Activated CD8-positive, alpha-beta memory T cell treated with anti-CD3 and anti-CD28 coated beads, Interleukin-2, amount 50 U/mL, for 1 hour (primary cell): Measurements from ENCODE around the gene GAREM1.
"Not testable (repeated sequence)": the region's sequence is repeated elsewhere in the genome, so short reads cannot be mapped to it uniquely, and the experiment has no call there.

Experiments used
- DNase-seq: peaks from one replicate; pipeline ENCODE4 v3.0.0-alpha.2; 2020; ENCODE audit errors: extremely low read depth

Gene GAREM1

DNA sequence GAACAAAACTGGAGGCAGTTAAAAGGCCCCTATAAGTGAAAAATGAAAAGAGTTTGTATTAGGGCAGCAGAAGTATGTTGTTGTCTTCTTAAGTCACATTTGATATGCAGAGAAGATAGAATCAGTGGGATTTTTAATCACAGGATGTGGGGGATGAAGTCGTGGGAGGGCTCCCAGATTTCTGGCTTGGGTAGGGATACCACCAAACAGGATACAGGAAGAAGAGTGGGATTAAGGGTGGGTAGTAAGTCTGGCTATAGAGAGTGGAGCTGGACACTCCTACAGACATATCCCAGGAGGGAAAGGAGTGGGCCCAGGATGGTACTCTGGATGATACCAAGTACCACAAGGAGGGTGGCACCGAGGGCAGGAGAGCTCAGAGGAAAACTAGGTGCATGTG, 99.3 kb downstream of the GAREM1 start:
- no peak for DNase-seq

DNA sequence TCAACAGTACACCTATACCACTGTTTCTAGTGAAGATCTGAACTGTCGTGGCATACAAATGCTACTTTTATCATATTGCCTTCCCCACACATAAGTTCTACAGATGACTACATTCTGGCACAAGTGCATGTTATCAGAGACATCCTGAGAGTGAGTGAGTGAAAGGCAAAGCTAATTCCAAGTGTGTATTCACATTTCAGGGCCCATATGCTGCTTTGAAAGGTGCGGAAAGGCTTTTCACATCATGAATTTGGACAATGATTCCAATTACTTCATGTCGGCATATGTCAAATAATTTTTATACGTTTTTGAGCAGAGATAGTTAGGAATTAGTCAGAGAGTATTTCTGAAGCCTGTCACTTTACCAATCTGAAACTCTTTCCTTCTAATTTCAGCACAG, 101.7 kb downstream of the GAREM1 start:
- no peak for DNase-seq

DNA sequence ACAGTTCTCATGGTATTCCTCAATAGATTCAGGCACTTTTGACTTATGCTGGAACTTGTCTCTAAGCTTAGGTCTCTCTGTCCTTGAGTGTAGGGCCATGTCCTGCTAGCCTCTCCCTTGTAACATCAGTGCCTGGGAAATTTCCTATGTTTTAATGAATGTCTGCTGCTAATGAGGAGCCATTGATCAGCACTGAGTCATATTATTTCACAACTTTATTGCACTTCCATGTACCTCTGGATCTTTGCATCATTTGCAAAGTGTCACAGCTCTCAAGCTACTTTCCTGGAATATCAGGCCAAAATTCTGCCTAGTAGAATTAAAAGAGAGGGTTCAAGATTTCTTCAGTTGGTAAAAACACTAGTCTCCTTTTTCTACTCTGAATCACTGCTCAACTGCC, 102.5 kb downstream of the GAREM1 start:
- DNase-seq, result no peak

DNA sequence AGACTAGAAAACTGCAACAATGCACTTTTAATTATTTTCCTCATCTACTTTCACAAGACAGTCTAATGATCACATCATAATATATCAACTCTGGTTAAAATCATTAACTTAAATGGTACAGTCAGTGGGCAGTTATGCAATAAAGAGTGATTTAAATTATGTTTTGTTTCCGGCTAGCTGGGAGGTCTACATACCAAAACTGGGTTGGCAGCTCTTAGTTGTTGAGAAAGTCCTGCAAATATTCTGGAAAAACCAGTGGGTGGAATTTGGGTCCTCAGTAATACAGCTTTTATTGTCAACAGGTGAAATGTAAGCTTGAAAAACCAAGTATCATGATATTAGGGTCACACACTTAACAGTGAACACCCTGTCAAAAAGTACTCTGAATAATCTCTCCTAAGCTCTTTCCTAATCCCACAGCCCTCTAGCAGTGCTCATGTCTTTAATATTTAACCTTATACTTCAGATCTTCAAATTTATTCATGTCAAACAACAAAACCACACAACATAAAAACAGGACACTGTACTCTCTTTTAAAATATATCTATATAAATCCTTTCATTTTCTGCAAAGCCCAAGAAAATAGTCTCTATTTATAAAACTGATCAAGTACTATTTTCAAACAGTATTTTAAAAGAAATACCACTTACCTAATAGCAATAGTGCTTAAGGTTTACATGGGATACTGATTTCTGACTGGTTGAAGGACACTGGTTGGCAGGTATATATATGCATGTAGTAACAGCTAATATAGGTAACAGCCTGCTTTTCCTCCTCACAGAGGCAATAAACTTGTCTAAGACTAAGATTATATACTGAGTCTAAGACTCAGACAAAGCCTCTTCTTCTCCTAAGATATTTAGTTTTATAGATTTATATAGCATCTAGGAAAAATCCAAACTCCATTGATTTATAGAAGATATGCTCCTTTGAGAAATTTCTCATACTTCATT, 103.8 kb downstream of the GAREM1 start:
- no peak for DNase-seq

DNA sequence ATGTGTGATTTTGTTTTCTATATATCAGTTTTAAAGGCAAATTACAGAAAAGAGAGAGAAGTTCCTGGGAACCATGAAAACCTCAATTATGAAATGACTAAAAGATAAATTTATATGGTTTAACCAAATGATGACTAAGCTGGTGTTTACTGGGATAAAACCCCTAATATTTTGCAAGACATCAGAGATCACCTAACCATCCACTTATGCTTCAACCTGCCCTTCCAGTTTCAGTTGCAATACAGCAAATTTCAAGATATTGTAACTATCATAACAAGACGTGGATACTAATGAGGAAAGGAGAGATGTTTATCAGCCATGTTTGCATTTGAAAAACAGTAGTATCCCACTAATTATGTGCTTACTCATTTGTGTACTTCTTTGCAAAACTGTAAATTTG, 108.2 kb downstream of the GAREM1 start:
- no peak for DNase-seq

DNA sequence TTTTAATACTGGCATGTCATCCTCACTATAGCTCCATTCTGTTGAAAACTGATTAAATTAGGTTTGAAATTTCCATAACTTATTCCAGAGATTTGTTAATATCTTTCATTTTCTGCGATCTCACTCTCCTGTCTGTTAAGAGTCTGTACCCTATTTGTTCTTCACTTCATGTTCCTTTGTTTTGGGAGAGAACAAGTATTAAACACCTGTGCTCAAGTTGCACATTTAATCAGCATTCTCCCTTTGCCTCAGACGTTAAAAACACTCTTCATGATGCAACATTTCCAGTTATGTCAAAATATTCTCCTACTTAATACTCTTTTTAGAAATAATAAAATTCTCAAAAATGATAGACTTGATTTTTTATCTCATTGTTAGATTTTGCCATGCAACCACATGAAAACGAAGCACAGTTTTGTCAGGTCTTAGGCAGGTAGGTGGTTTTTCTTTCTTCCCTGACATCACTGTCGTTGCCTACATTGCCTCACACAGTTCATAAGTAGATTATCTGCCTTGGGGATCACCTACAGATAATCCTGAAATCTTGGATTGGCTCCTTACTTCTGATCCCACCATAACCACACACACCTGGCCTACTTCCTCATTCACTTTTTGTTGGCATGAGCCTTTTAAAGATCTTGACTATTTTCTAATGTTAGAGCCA, 109.9 kb downstream of the GAREM1 start:
- DNase-seq, result no peak

DNA sequence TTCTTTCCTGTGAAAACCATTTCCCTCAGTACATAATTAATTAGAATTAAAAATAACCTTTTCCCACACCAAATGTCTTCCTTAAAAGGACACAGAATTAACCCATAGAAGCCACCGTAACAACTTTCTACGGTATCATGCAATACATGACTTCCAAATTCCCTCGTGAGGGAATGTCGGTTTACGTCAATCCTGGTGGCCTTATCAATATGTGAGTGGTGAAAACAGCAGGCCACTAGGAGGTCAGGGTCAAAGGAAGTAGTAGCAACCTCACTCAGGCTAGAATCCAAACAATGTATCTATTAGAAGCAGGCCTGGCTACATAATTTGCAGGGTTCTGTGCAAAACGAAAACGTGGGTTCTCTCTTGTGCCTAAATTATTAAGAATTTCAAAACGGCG, 112.2 kb downstream of the GAREM1 start:
- no peak for DNase-seq

DNA sequence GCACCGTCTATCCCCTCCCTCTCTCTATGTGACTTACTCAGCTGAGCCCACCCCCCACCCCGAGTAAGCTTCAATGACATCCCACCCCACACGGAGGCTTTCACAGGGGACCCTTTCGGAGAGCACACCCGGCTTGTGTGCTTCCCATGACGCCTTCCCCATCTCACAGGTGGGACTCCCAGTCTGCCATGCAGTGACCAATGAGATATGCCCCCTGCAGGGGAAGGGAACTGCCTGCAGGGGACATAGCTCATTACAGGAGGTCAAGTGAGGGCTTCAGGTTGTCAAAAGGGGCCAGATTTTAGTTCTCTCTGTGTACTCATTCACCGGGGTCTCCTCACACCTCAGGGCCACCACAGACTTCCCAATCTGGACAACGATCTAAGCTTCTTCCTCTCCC, 112.6 kb downstream of the GAREM1 start:
- DNase-seq, result no peak

DNA sequence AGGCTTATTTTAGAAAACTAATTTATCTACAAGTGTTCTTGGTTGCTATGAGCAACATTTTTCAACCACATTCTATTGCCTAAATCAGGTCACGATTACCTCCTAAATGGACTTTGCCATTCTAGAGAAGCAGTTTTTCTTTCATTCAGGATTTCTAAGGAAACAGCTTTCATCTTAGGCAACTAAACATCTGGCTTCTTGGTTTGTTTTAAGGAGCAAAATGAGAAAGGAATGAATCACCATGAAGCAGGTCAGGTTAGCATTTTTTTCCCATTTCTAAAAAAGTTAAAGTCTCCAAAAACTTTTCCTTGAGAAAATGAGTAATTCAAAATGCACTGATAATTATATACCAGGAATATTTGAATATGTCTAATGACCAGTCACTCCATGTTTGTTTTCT, 114.8 kb downstream of the GAREM1 start:
- DNase-seq, result no peak

DNA sequence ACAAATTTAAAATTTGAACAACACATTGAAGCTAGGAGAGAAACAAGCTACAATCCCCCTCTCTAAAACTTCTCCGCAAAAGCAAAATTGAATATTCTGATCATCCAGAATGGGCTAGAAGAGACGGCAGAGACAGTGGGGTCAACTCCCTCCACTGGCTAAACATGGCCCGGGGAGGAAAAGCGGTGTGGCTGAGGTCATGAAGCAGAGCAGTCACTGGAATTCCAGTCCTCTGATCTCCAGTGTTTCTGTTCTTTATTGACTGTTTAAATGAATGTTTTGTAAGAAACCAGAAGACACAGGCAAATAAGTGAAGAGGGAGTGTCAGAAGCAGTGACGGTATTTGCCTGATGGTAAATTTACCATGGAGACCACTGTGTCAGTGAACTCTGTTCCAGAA, 116.2 kb downstream of the GAREM1 start:
- DNase-seq, result no peak

DNA sequence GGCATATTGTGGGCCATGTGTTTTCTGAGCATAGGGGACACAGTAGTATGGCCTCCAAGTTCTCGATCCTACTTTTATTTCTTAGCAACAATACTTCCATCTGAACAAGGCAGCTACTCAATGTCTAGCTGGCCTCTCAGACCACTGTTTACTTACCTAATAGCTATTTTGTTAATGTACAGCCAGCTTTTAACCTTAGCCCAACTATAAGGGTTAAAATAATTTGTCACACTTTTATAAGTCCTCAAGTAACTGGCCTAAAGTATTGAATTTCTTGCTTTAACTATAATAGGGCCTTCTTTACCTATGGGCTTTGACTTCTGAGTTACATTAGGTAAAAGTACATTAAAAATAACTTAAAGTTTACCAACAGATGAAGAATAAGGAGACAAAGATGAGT, 117.4 kb downstream of the GAREM1 start:
- DNase-seq, result no peak

DNA sequence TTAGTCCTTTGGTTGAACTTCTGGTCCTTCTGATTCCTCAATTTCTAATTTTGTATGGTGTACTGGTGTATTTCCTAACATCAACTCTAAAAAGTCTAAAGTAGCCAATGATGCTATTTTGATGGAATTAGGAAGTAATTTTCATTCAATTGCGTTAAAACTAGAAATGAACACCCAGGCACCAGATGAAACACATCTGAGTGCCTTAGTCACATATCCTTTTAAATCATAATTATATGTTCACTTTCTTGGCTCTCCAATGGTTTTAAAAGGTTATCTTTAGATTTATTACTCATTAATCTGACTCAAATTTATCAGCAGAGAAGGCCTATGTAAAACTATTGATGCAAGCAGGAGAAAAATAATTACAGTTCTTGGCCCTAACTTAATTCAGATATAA, 119.7 kb downstream of the GAREM1 start:
- no peak for DNase-seq

DNA sequence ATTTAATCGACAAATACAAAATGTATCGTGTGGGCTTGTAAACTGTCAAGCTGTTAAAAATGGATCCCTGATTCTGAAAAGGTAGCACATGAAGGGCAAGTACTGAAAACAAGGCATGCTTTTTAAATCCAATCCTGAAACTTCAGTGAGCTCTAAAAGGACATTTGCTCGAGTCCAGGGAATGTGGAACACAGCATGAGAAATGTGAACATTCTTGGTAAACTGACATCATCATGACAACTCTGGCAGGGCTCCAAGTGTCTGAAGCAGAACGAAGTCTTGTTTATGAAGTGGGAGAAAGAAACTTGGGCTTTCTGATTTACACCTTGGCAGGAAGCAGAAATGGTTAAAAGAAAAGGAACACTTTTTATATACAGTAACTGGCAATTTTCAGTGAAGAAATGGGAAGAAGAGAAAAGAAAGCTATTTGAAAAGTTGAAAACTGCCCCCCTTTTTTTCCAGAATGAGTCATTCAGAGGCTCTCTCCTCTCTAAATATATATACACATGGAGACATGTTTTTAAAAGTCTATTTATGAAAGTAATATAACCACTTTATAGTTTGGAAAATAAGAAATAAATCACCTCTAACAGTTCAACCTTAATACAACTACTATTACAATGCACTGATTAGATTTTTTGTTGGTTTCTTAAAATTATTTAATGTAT, 120.8 kb downstream of the GAREM1 start:
- no peak for DNase-seq

DNA sequence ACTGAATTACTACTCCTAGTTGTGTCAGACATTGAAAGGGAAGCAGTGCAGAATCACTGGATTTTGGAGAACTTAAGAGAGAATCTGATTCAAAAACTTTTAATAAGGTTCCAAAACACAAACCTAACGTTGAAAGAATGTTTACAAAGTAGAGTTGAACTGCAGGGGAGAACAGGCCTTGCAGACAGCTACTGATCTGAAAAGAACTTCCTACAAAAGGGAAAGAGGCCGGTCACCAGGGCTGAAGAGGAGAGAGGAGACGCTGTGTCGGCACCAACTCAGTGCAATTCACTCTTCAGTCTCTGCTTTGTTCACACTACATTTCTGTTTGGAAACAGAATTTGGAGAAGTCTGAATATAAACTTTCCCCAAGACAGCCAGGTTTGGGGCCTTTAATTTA, 124.0 kb downstream of the GAREM1 start:
- DNase-seq, result no peak

DNA sequence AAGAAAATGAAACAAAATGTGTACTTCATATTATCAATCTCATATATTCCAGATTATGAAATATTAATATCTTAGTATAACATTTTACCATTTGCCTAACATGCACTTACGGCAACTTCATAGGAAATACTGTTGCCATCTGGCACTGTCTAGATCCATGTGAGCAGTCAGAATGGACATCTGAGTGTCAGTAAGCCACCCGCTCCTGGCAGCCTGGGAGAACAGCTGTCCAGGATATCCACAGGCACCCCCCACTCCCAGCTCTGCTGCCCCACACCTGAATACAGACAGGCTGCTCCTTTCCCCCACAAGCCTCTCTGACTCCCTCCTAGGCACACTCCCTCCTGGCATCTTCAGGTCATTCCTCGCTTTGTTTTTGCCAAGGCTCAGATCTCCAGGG, 127.0 kb downstream of the GAREM1 start:
- DNase-seq, result no peak

DNA sequence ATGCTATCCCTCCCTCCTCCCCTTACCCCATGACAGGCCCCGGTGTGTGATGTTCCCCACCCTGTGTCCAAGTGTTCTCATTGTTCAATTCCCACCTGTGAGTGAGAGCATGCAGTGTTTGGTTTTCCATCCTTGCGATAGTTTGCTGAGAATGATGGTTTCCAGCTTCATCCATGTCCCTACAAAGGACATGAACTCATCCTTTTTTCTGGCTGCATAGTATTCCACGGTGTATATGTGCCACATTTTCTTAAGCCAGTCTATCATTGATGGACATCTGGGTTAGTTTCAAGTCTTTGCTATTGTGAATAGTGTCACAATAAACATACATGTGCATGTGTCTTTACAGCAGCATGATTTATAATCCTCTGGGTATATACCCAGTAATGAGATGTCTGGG, 129.6 kb downstream of the GAREM1 start:
- DNase-seq, result not testable (repeated sequence)

DNA sequence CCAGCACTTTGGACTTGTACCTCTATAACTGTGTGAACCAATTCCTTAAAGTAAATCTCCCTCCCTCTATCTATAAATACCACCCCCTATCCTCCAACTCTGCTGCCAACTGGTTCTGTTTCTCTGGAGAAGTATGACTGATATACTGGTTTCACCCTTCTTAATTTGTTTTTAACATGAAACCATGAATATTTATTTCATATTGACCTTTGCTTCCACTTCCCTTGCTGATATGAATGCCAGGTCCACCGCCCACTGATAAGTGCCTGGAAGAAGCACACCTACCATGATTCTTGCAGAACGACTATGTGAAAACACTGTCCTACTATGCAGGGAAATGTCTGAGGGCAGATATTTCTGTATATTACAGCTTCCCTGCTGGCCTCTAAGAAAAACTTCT, 131.6 kb downstream of the GAREM1 start:
- no peak for DNase-seq

DNA sequence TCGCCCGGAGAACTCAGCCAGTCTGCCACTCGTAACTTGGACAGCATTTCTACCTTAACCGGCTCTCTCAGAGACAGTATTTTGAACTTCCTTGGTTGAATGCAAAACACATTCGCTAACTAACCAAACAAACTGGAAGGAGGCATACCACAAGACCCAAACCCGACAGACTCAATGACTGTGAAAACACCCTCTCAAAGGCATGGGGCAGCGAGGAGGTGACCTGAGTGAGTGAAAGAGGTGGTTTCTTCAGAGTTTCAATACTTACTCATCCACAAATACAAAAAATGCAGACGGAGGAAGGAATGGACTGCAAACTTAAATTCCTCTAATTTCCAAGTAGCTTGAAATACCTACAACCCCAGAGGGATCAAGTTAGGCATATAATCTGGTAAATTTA, 132.9 kb downstream of the GAREM1 start:
- DNase-seq, result no peak

DNA sequence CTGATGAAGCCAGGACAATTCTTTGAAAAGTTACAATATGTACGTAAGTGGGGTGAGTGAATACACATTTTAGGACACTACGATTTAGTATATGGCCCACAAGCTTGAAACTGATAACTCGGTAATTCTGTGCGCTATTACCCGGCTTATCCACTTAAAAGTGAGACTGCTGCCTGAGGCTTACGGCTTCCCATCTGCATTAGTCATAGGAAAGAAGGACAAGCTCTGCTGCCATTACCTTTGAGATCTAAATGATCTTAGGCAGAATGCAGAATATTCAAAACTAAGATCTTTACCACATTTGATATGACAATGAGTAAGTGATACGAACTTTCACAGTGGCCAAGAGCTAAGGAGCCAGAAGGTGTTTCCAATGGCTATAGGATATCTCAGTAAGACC, 133.3 kb downstream of the GAREM1 start:
- no peak for DNase-seq

DNA sequence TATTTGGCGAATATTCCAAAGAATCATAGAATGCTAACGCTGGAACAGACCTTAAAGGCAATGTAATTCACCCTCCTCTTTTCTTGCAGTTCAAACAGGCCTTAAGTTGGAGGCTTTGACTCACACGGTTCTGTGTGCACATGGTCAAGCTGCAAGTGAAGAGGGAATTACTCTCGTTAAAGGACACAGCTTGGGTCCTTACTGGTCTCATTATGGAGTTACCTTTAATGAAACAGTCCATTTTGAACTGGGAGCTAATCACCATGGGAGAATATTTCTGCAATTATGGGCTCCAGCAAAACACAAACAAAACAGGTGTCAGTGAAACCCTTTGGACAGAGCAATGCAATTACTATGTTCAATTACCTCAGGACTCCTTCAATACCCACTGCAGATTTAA, 135.5 kb downstream of the GAREM1 start:
- no peak for DNase-seq

DNA sequence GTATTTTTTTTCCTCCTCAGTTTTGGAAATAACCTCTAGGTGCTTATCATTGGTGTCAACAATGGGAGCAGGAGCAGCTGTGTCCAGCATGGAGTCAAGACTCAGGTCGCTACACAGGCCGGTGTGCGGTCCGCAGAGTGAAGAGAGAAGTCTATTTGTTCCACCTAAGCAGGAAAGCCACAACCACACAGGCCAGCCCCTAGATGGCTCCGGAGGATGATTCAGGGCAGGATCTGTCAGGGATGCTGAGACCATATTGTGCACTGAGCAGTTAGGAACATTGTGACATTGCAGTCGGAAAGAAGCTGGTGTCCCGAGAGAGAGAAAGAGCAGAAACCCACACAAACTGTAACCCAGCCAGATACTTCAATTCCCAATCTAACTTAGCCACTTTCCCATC, 136.9 kb downstream of the GAREM1 start:
- DNase-seq, result no peak

DNA sequence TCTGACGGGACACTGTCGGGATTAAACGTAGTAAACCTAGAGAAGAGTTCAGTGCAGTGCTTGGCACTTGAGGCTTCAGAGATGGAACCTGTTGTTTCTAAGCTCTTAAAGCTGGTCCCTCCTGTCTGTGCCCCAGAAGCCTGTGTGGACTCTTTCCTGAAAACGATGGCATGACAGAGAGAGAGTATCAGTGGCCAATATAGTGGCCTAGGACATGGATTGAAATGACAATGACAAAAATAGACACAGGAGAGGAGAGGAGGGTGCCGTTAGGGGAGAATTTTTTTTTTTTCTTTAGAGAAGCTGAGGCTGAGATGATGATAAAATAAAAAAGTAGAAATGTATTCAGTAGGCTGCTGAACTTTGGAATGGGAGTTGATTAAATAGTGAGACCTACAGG, 138.0 kb downstream of the GAREM1 start:
- DNase-seq, result no peak

DNA sequence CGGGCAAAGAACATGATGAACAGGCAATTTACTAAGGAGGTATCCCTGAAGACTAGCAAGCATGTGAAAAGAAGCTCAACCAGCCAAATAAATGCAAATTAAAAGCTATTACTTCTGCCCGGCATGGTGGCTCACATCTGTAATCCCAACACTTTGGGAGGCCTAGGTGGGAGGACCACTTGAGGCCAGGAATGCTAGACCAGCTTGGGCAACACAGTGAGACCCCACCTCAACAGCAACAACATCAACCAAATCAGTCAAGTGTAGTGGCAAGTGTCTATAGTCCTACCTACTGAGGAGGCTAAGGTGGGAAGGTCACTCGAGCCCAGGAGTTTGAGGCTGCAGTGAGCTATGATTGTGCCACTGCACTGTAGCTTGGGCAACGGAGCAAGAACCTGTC, 141.7 kb downstream of the GAREM1 start:
- no peak for DNase-seq
